BJ (cell line): ENCODE results near the gene EPB41L2. TPM values are rescaled to one million over a fixed set of nuclear protein-coding genes. Genes with fewer than 3 reads are reported as not detected.

Experiments used
- CTCF ChIA-PET: fragments of 350-600 bp; formaldehyde crosslinking; extraction: SDS; loops from one replicate; lab custom pipeline; 2021; ENCODE audit warnings: antibody characterized with exemption, inconsistent platforms; lab: Yijun Ruan, JAX
- POLR2A ChIA-PET: fragments of 300-600 bp; sonication (Branson Sonifier 250); formaldehyde crosslinking; extraction: SDS; loops from one replicate; lab custom pipeline; 2021; ENCODE audit warnings: antibody characterized with exemption; lab: Charles Lee
- DNase-seq: peaks from one replicate; pipeline ENCODE4 v3.0.0-alpha.2; 2011; ENCODE audit warnings: low read depth
- H3K27me3 ChIP-seq: 2 replicates; pipeline ENCODE4 v1.6.0; 2011; ENCODE audit warnings: low read length; ENCODE audit not compliant: control insufficient read depth, insufficient read depth
- H3K36me3 ChIP-seq: 2 replicates; pipeline ENCODE4 v1.5.1; 2011; ENCODE audit warnings: low read length; ENCODE audit not compliant: control insufficient read depth, insufficient read depth
- H3K4me3 ChIP-seq: 2 replicates; pipeline ENCODE4 v1.5.1; 2011; ENCODE audit warnings: low read depth, mild to moderate bottlenecking, control low read depth, low read length
- polyA plus RNA-seq: library from polyadenylated mRNA; depleted of rRNA; stranded (reverse); fragments of >200 nt; gene quantifications from 2 replicates; pipeline ENCODE4 v1.2.3, GENCODE V29; 2011
- TF ChIP-seq, protein P1 (sequence below): IDR thresholded peaks from 2 replicates; pipeline ENCODE4 v1.5.1; 2011; ENCODE audit warnings: low read depth, mild to moderate bottlenecking, control low read depth, inconsistent platforms, low read length, moderate library complexity; ENCODE audit not compliant: insufficient read depth

Gene EPB41L2
- polyA plus RNA-seq, 1 experiment = 24.5 TPM

DNA sequence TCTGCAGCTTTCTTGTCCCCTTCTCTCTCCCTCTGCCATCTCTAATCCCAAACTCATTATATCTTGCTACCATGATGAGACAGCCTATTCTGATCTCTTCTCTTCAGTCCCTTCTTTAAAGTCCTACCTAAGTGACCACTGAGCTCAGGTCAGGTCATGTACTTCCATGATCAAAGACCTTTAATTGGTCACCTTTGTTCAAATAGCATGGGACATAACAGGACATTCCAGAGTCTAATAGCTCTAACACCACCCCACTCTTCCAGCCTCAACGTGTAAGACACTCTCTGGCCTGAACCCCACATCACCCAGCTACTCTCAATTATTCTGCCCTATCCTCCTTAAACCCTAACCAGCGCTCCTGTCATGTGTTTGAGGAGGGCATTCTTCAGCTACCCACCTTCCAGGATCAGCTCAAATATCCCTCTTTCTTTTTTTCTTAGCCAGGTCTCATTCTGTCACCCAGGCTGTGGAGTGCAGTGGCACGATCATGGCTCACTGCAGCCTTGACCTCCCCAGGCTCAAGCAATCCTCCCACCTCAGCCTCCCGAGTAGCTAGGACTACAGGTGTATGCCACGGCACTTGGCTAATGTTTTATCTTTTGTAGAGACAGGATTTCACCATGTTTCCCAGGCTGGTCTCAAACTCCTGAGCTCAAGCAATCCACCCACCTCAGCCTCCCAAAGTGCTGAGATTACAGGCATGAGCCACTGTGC lies 237.9 kb downstream of the EPB41L2 start:
- ChIA-PET CTCF (interaction anchor here (1.4 kb wide), 1 partner anchor 9 kb away, joined by 3 read pairs; no protein-coding TSS in a partner anchor), POLR2A (no interaction called here)
- H3K36me3 ChIP-seq = no peaks in the 10 kb centered on the region
- no peak overlapping the region for H3K4me3 ChIP-seq
- DNase-seq = no peak
- H3K27me3 ChIP-seq = no peaks in the 10 kb centered on the region
- TF ChIP-seq, protein P1, sequence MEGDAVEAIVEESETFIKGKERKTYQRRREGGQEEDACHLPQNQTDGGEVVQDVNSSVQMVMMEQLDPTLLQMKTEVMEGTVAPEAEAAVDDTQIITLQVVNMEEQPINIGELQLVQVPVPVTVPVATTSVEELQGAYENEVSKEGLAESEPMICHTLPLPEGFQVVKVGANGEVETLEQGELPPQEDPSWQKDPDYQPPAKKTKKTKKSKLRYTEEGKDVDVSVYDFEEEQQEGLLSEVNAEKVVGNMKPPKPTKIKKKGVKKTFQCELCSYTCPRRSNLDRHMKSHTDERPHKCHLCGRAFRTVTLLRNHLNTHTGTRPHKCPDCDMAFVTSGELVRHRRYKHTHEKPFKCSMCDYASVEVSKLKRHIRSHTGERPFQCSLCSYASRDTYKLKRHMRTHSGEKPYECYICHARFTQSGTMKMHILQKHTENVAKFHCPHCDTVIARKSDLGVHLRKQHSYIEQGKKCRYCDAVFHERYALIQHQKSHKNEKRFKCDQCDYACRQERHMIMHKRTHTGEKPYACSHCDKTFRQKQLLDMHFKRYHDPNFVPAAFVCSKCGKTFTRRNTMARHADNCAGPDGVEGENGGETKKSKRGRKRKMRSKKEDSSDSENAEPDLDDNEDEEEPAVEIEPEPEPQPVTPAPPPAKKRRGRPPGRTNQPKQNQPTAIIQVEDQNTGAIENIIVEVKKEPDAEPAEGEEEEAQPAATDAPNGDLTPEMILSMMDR = no peak

DNA sequence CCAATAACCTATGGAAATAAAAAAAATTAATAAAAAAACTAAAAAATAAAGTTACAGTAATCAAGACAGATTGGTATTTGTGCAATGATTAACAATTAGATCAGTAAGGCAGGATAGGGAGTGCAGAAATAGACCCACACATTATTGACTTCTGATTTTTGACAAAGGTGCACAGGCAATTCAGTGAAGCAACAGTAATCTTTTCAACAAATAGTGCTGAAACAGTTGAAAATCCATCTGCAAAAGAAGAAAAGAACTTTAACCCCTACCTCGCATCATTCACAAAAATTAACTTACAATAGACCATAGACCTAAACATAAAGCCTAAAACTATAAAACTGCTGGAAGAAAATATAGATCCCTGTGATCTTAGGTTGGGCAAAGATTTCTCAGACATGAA lies 240.3 kb downstream of the EPB41L2 start:
- ChIA-PET CTCF (no interaction called here), POLR2A (no interaction called here)
- TF ChIP-seq, protein P1 = no peak
- Histone ChIP-seq H3K36me3 (no peaks in the 10 kb centered on the region), H3K27me3 (no peaks in the 10 kb centered on the region), H3K4me3 (no peak overlapping the region)
- DNase-seq = no peak

DNA sequence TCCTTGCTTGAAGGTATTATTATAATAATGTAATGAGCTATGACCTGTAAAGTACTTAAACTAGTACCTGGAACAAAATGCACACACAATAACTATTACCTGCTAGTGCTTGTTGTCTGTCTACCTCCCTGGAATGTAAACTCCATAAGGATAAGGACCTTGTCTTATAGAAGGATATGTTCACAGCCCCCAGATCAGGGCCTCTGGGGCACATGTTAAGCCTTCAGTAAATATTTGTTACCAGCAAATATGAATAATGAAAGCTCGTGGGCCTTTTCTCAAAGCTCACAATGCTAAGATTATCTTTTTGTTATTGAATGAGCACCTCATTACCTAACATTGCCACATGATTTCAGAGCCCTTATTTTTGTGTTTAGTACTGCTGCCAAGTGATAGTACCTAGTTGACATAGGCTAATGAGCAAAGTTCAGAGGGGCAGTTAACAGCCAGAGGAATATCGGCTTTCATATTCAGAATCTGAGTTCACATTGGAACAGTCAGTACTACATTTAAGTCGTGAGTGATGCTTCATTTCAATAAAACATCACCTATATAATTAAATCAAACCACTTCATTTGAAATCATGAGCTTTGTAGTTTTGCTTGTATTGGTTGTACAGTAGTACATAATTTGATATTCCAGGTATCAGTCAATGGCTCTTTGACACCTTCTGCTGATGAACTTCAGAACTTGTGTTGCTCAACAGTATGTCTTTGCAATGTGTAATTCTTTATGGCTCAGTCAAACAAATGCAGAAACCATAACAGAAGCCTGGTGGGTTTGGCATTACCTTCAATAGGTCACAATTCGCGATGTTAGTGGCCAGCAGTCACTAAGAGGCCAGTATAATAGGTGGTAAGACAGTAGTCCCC lies 247.6 kb downstream of the EPB41L2 start:
- DNase-seq = no peak
- POLR2A ChIA-PET = no interaction called here
- CTCF ChIA-PET = interaction anchor here (1.0 kb wide), 1 partner anchor 12 kb away, joined by 3 read pairs; the partner anchor contains the start of gene SMLR1
- H3K27me3 ChIP-seq = no peaks in the 10 kb centered on the region
- H3K4me3 ChIP-seq = no peak overlapping the region
- TF ChIP-seq, protein P1 = no peak
- H3K36me3 ChIP-seq = no peaks in the 10 kb centered on the region

DNA sequence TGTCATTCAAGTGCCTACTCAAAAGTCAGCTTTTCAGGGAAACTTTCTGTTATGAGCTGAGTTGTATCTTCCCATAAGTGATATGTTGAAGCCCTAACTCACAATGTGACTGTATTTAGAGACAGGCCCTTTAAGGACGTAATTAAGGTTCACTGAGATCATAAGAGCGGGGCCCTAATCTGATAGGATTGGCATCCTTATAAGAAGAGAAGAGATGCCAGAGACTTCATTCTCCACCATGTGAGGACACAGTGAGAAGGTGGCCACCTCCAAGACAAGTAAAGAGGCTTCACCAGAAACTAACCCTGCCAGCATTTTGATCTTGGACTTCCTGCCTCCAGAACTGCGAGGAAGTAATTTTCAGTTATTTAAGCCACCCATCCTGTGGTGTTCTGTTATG lies 248.5 kb downstream of the EPB41L2 start:
- ChIA-PET POLR2A (no interaction called here), CTCF (no interaction called here)
- H3K36me3 ChIP-seq = no peaks in the 10 kb centered on the region
- no peak for DNase-seq
- H3K27me3 ChIP-seq = no peaks in the 10 kb centered on the region
- H3K4me3 ChIP-seq = no peak overlapping the region
- TF ChIP-seq, protein P1 = no peak

DNA sequence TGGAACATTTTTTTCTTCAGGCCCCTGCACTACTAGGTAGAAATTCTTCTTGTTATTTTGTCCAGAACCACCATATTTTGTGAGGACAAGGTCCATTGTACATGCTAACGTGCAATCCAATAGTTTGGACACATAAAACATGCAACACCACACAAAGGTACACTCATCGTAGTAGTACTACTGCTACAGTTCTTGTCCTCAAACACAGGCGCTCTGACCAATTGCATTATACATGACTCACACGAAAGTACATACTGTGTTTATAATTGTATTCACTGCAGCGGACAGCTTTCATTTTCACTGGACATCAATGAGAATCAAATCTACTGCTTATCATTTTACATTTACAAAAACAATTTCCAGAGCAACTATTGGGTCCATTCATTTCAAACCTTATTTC lies 251.1 kb downstream of the EPB41L2 start:
- no peaks in the 10 kb centered on the region for H3K27me3 ChIP-seq
- TF ChIP-seq, protein P1 = no peak
- ChIA-PET CTCF (no interaction called here), POLR2A (no interaction called here)
- no peak for DNase-seq
- H3K36me3 ChIP-seq = no peaks in the 10 kb centered on the region
- no peak overlapping the region for H3K4me3 ChIP-seq
